DND-41 (cell line): ENCODE data around the gene GPR15LG.

Source experiments
- ATAC-seq: fragments of 200-7000 bp; cut with Tn5 transposase; 3 replicates; pipeline ENCODE4 v1.9.1; 2021; ENCODE audit warnings: low read depth; ENCODE audit not compliant: insufficient read depth
- DNase-seq: peaks from one replicate; pipeline ENCODE4 v3.0.0-alpha.2; 2020
- H2AFZ ChIP-seq: 2 replicates; pipeline ENCODE4 v1.6.0; 2012; ENCODE audit warnings: low read depth, low read length
- H3K27ac ChIP-seq: 2 replicates; pipeline ENCODE4 v1.5.1; 2012; ENCODE audit warnings: low read length, inconsistent platforms
- H3K27me3 ChIP-seq: fragments of 200-600 bp; sonication (generic); 2 replicates; pipeline ENCODE4 v1.6.0; 2012; ENCODE audit warnings: low read length, mild to moderate bottlenecking, inconsistent platforms; ENCODE audit not compliant: insufficient read depth, poor library complexity
- H3K36me3 ChIP-seq: 2 replicates; pipeline ENCODE4 v1.5.1; 2012; ENCODE audit warnings: low read length, inconsistent platforms; ENCODE audit not compliant: insufficient read depth
- H3K4me1 ChIP-seq: 2 replicates; pipeline ENCODE4 v1.5.1; 2012; ENCODE audit warnings: mild to moderate bottlenecking, low read length; ENCODE audit not compliant: insufficient read depth
- H3K4me2 ChIP-seq: 2 replicates; pipeline ENCODE4 v1.6.0; 2012; ENCODE audit warnings: mild to moderate bottlenecking, moderate library complexity, low read length, inconsistent platforms; ENCODE audit not compliant: insufficient read depth
- H3K4me3 ChIP-seq, 2 experiments: fragments of 200-600 bp in 1 of 2; shearing (Covaris generic) in 1 of 2; 2 replicates each; pipeline ENCODE4 v1.5.1; 2012 to 2016; ENCODE audit warnings: inconsistent platforms in 2 of 2, low read length in 2 of 2, mild to moderate bottlenecking in 2 of 2, low read depth in 1 of 2, moderate library complexity in 1 of 2
- H3K79me2 ChIP-seq: 2 replicates; pipeline ENCODE4 v1.6.0; 2012; ENCODE audit warnings: low read length, inconsistent platforms; ENCODE audit not compliant: insufficient read depth
- H3K9ac ChIP-seq: 2 replicates; pipeline ENCODE4 v1.6.0; 2012; ENCODE audit warnings: low read depth, mild to moderate bottlenecking, inconsistent platforms, low read length, moderate library complexity
- H3K9me3 ChIP-seq: 2 replicates; pipeline ENCODE4 v1.5.1; 2012; ENCODE audit warnings: low read length, moderate library complexity, mild to moderate bottlenecking, inconsistent platforms; ENCODE audit not compliant: insufficient read depth, severe bottlenecking
- H4K20me1 ChIP-seq: 2 replicates; pipeline ENCODE4 v1.6.0; 2012; ENCODE audit warnings: low read length; ENCODE audit not compliant: insufficient read depth
- CTCF ChIP-seq: IDR thresholded peaks from 2 replicates; pipeline ENCODE4 v1.5.1; 2012; ENCODE audit warnings: borderline replicate concordance, low read length, moderate library complexity, mild to moderate bottlenecking; ENCODE audit not compliant: poor library complexity, severe bottlenecking; ENCODE audit errors: extremely low read depth
- EZH2 ChIP-seq: IDR thresholded peaks from 3 replicates; pipeline ENCODE4 v1.6.1; 2012; ENCODE audit warnings: borderline replicate concordance, low read depth, mild to moderate bottlenecking, moderate library complexity, low read length, inconsistent platforms; ENCODE audit not compliant: severe bottlenecking

GPR15LG gene

GRCh38 chr10:84137811-84138210 is 35.8 kb upstream of the GPR15LG start:
- no peaks in the 10 kb centered on the region; the same call in 1 of the 2 replicates for H4K20me1 ChIP-seq
- TF ChIP-seq CTCF (no peak), EZH2 (no peak)
- H3K4me3 ChIP-seq, result no peak overlapping the region
- H3K79me2 ChIP-seq, result peaks cover 28% of the 10 kb centered on the region
- no peaks in the 10 kb centered on the region for H3K9me3 ChIP-seq
- no peak overlapping the region for H3K4me2 ChIP-seq
- H2AFZ ChIP-seq, result peak overlapping the region; percentile 98
- no peak for ATAC-seq
- no peak overlapping the region for H3K9ac ChIP-seq
- peaks cover 17% of the 10 kb centered on the region for H3K36me3 ChIP-seq
- DNase-seq, result no peak
- no peaks in the 10 kb centered on the region for H3K27me3 ChIP-seq
- H3K4me1 ChIP-seq, result peaks cover 25% of the 10 kb centered on the region
- H3K27ac ChIP-seq, result no peak overlapping the region

GRCh38 chr10:84138478-84139125 is 35.0 kb upstream of the GPR15LG start:
- ATAC-seq (no peak), DNase-seq (peak; percentile 27)
- Histone ChIP-seq H4K20me1 (no peaks in the 10 kb centered on the region; the same call in 1 of the 2 replicates), H3K27me3 (no peaks in the 10 kb centered on the region), H3K79me2 (peaks cover 28% of the 10 kb centered on the region), H3K4me1 (peaks cover 25% of the 10 kb centered on the region), H2AFZ (peak overlapping the region; percentile 98), H3K4me3 (peak overlapping the region; percentile 75 to 100; a peak in 3 of 4 replicates), H3K36me3 (peaks cover 25% of the 10 kb centered on the region), H3K4me2 (peak overlapping the region; percentile 83), H3K9ac (peak overlapping the region; percentile 96), H3K27ac (peak overlapping the region; percentile 84), H3K9me3 (no peaks in the 10 kb centered on the region)
- TF ChIP-seq CTCF (no peak), EZH2 (no peak)

- ATAC-seq, result peak; percentile 95
- peaks cover 33% of the 10 kb centered on the region for H3K36me3 ChIP-seq
- peak within 1 kb of the TSS; percentile 94 for H3K27ac ChIP-seq
- peak within 1 kb of the TSS; percentile 91 for H3K4me2 ChIP-seq
- peak within 1 kb of the TSS; percentile 75 to 100 for H3K4me3 ChIP-seq
- no peaks in the 10 kb centered on the region; the same call in 1 of the 2 replicates for H4K20me1 ChIP-seq
- no peaks in the 10 kb centered on the region for H3K9me3 ChIP-seq
- no peaks in the 10 kb centered on the region for H3K27me3 ChIP-seq
- DNase-seq, result peak; percentile 99
- H3K9ac ChIP-seq, result peak within 1 kb of the TSS; percentile 96
- TF ChIP-seq EZH2 (no peak), CTCF (peak; percentile 51)
- H3K79me2 ChIP-seq, result peaks cover 28% of the 10 kb centered on the region
- H2AFZ ChIP-seq, result peak within 1 kb of the TSS; percentile 98
- peaks cover 25% of the 10 kb centered on the region for H3K4me1 ChIP-seq
These were observed 34.2 kb upstream of the GPR15LG start, which contains the start of gene GHITM for GRCh38 chr10:84139126-84140035. TSS of gene GHITM (plus strand) at chr10:84139509. CDS start at chr10:84141501, 1,992 bp downstream.
